SU-DHL-6 (cell line): ENCODE results near the gene RHOG.

Experiments
- H2AFZ ChIP-seq: fragments of 200-600 bp; sonication (generic); 2 replicates; pipeline ENCODE4 v1.6.1; 2014; ENCODE audit warnings: low read depth, mild to moderate bottlenecking, moderate library complexity, mixed read lengths, antibody characterized with exemption, low read length; ENCODE audit not compliant: severe bottlenecking
- H3F3A ChIP-seq: fragments of 200-600 bp; shearing (Covaris generic); 2 replicates; pipeline ENCODE4 v1.6.0; 2016; ENCODE audit warnings: antibody characterized with exemption, mild to moderate bottlenecking; ENCODE audit not compliant: insufficient read depth
- H3K27ac ChIP-seq: fragments of 200-600 bp; sonication (generic); 2 replicates; pipeline ENCODE4 v1.5.1; 2016; ENCODE audit warnings: low read depth, mild to moderate bottlenecking, low read length, moderate library complexity, mixed read lengths
- H3K27me3 ChIP-seq: fragments of 200-600 bp; sonication (generic), shearing (Covaris generic); 2 replicates; pipeline ENCODE4 v1.6.0; 2014; ENCODE audit warnings: mild to moderate bottlenecking, low read length
- H3K36me3 ChIP-seq: fragments of 200-600 bp; sonication (generic); 2 replicates; pipeline ENCODE4 v1.6.1; 2014; ENCODE audit warnings: mild to moderate bottlenecking, low read length, mixed read lengths
- H3K4me2 ChIP-seq: fragments of 300-600, 200-600 bp; shearing (Covaris generic), sonication (generic); 2 replicates; pipeline ENCODE4 v1.6.0; 2014; ENCODE audit warnings: low read length, low read depth, mild to moderate bottlenecking; ENCODE audit not compliant: poor library complexity, severe bottlenecking
- H3K4me3 ChIP-seq: fragments of 200-600 bp; sonication (generic); 2 replicates; pipeline ENCODE4 v1.5.1; 2014; ENCODE audit warnings: antibody characterized with exemption, low read length, mild to moderate bottlenecking, mixed read lengths; ENCODE audit not compliant: insufficient read depth, poor library complexity, severe bottlenecking
- H3K79me2 ChIP-seq: fragments of 200-600 bp; sonication (generic); 2 replicates; pipeline ENCODE4 v1.6.1; 2014; ENCODE audit warnings: mild to moderate bottlenecking, low read length, moderate library complexity; ENCODE audit not compliant: insufficient read depth
- H3K9ac ChIP-seq: fragments of 200-600 bp; sonication (generic); 2 replicates; pipeline ENCODE4 v1.7.0; 2014; ENCODE audit warnings: mild to moderate bottlenecking, low read length
- H3K9me2 ChIP-seq: fragments of 200-600 bp; sonication (generic); replicated peaks from 2 replicates; pipeline ENCODE4 v1.6.1; 2014; ENCODE audit warnings: low read length; ENCODE audit not compliant: insufficient read depth
- H3K9me3 ChIP-seq: fragments of 200-600 bp; sonication (generic); 2 replicates; pipeline ENCODE4 v1.6.1; 2014; ENCODE audit warnings: low read length, mixed read lengths; ENCODE audit not compliant: insufficient read depth
- H4K20me1 ChIP-seq: fragments of 200-600 bp; sonication (generic); 2 replicates; pipeline ENCODE4 v1.6.1; 2014; ENCODE audit warnings: low read depth, mild to moderate bottlenecking, antibody characterized with exemption, low read length, moderate library complexity, mixed read lengths
- EZH2phosphoT487 ChIP-seq: fragments of 200-600 bp; sonication (generic), shearing (Covaris generic); conservative IDR thresholded peaks from 2 replicates; pipeline ENCODE4 v1.6.1; 2018; ENCODE audit warnings: mild to moderate bottlenecking, antibody characterized with exemption, low read length, moderate library complexity, mixed read lengths
- TF ChIP-seq, protein P1 (sequence below): fragments of 200-600 bp; sonication (generic); IDR thresholded peaks from one replicate; pipeline ENCODE4 v1.5.1; 2017; ENCODE audit warnings: antibody characterized with exemption, mild to moderate bottlenecking, low read length, moderate library complexity; ENCODE audit not compliant: insufficient read depth, poor library complexity, severe bottlenecking

RHOG gene

DNA sequence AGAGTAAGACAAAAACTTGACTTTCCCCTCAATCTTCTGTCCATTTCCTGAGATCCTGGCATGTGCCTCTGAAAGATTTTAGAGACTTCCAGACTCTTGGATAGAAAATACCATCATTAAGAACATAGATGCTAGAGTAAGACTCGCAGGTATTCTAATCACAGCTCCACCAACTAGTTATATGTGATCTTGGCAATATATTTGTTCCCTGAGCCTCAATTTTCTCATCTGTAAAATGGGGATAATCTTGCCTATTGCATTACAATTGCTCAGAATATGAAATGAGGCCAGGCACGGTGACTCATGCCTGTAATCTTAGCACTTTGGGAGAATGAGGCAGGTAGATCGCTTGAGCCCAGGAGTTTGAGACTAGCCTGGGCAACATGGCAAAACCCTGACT, 10.7 kb downstream of the RHOG start:
- no peaks in the 10 kb centered on the region for H3K9me2 ChIP-seq
- TF ChIP-seq, protein P1, sequence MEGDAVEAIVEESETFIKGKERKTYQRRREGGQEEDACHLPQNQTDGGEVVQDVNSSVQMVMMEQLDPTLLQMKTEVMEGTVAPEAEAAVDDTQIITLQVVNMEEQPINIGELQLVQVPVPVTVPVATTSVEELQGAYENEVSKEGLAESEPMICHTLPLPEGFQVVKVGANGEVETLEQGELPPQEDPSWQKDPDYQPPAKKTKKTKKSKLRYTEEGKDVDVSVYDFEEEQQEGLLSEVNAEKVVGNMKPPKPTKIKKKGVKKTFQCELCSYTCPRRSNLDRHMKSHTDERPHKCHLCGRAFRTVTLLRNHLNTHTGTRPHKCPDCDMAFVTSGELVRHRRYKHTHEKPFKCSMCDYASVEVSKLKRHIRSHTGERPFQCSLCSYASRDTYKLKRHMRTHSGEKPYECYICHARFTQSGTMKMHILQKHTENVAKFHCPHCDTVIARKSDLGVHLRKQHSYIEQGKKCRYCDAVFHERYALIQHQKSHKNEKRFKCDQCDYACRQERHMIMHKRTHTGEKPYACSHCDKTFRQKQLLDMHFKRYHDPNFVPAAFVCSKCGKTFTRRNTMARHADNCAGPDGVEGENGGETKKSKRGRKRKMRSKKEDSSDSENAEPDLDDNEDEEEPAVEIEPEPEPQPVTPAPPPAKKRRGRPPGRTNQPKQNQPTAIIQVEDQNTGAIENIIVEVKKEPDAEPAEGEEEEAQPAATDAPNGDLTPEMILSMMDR = no peak
- no peak for TF ChIP-seq EZH2phosphoT487
- peaks cover 53% of the 10 kb centered on the region for H3K79me2 ChIP-seq
- no peak overlapping the region for H3K4me2 ChIP-seq
- 0 out of 2 replicates have a peak, but pooled peaks cover 2% of the 10 kb centered on the region for H3K36me3 ChIP-seq
- H3K27me3 ChIP-seq = no peaks in the 10 kb centered on the region
- H3K4me3 ChIP-seq = no peak overlapping the region
- H3K9ac ChIP-seq = no peak overlapping the region
- H2AFZ ChIP-seq = no peak overlapping the region
- H3F3A ChIP-seq = peaks cover 8% of the 10 kb centered on the region; the same call in 1 of the 2 replicates
- no peak overlapping the region for H3K27ac ChIP-seq
- no peaks in the 10 kb centered on the region for H3K9me3 ChIP-seq
- no peaks in the 10 kb centered on the region for H4K20me1 ChIP-seq

DNA sequence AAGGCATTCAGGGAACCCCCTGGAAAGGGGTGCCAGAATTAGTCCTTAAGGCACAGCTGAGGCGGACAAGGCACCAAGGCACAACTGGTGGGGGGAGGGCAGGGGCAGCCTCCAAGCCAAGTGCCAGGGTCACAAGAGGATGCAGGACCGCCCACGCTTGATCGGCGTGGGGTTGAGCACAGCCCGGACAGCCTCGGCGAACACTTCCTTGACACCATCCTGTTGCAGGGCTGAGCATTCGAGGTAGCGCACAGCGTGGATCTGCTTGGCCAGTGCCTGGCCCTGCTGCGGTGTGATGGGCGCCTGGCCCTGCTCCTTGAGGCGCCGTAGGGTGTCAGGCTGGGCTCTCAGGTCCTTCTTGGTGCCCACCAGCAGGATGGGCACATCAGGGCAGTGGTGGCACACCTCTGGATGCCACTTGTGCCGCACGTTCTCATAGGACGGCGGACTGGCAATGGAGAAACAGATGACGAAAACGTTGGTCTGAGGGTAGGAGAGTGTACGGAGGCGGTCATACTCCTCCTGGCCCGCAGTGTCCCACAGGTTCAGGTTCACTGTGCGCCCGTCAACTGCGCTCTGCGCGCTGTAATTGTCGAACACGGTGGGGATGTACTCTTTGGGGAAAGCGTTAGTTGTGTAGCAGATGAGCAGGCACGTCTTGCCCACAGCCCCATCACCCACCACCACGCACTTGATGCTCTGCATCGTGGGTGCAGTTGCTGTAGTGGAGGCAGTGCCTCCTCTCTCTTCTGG, 13.1 kb downstream of the RHOG start:
- H3K27ac ChIP-seq = no peak overlapping the region
- no peak overlapping the region for H3K9ac ChIP-seq
- H4K20me1 ChIP-seq = no peaks in the 10 kb centered on the region
- peaks cover 29% of the 10 kb centered on the region for H3K79me2 ChIP-seq
- peaks cover 8% of the 10 kb centered on the region; the same call in 1 of the 2 replicates for H3F3A ChIP-seq
- no peak overlapping the region for H3K4me2 ChIP-seq
- TF ChIP-seq EZH2phosphoT487 = no peak
- H3K4me3 ChIP-seq = no peak overlapping the region
- H3K9me2 ChIP-seq = no peaks in the 10 kb centered on the region
- 0 out of 2 replicates have a peak, but pooled peaks cover 2% of the 10 kb centered on the region for H3K36me3 ChIP-seq
- H3K27me3 ChIP-seq = no peaks in the 10 kb centered on the region
- H3K9me3 ChIP-seq = no peaks in the 10 kb centered on the region
- no peak overlapping the region for H2AFZ ChIP-seq

DNA sequence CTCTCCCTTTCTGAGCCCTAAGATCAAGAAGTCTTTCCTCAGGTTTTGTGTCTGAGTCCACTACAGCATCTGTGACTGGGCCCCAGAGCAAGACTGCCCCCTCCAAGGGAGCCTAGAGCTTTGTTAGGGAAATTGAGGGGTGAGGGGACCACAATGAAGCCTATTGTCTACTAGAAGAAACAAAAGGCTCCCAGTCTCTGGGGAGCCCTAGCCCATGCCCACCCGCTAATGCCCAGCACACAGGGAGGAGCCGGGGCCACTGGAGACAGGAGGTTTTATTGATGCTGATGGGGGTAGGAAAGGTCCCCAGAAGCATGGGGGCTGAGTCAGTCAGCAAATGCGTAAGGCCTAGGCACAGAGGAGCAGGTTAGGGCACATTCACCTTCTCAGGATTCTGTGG, 14.0 kb downstream of the RHOG start:
- Histone ChIP-seq H2AFZ (no peak overlapping the region), H3K79me2 (peaks cover 20% of the 10 kb centered on the region), H3K4me2 (no peak overlapping the region), H3K9me2 (no peaks in the 10 kb centered on the region), H3K27ac (no peak overlapping the region), H3K27me3 (no peaks in the 10 kb centered on the region), H3K9ac (no peak overlapping the region), H3K9me3 (no peaks in the 10 kb centered on the region), H3F3A (peaks cover 8% of the 10 kb centered on the region; the same call in 1 of the 2 replicates), H3K36me3 (0 out of 2 replicates have a peak, but pooled peaks cover 2% of the 10 kb centered on the region), H3K4me3 (no peak overlapping the region), H4K20me1 (no peaks in the 10 kb centered on the region)
- no peak for TF ChIP-seq EZH2phosphoT487
- TF ChIP-seq, protein P1 = no peak
